Liver (tissue), 9 donors: ENCODE data around the gene RGS4. TPM values are rescaled to one million over a fixed set of nuclear protein-coding genes. Genes with fewer than 3 reads are reported as not detected.

ENCODE experiments used
- DNase-seq: peaks from one replicate; pipeline ENCODE4 v3.0.0-alpha.2; 2017; ENCODE audit warnings: low spot score
- H3K27ac ChIP-seq, 2 donors: one replicate each; pipeline ENCODE4 v1.7.0; 2013; ENCODE audit warnings: inconsistent platforms in 2 of 2, low read length in 2 of 2, control low read depth in 1 of 2, low read depth in 1 of 2, mild to moderate bottlenecking in 1 of 2
- H3K27me3 ChIP-seq, 4 donors: one replicate each; pipeline versions ENCODE4 v1.6.1 to v1.7.0; 2013; ENCODE audit warnings: low read length in 3 of 4, inconsistent platforms in 1 of 4, mild to moderate bottlenecking in 1 of 4, moderate library complexity in 1 of 4; ENCODE audit not compliant: control insufficient read depth in 4 of 4, insufficient read depth in 4 of 4
- H3K36me3 ChIP-seq, 4 donors: one replicate each; pipeline versions ENCODE4 v1.6.1 to v1.7.0; 2013; ENCODE audit warnings: low read length in 3 of 4, mild to moderate bottlenecking in 3 of 4, low read depth in 1 of 4, moderate library complexity in 1 of 4; ENCODE audit not compliant: control insufficient read depth in 4 of 4, insufficient read depth in 3 of 4
- H3K4me1 ChIP-seq, 4 donors: one replicate each; pipeline versions ENCODE4 v1.6.1 to v1.7.0; 2013; ENCODE audit warnings: low read length in 3 of 4, mild to moderate bottlenecking in 3 of 4, moderate library complexity in 1 of 4; ENCODE audit not compliant: control insufficient read depth in 4 of 4, insufficient read depth in 4 of 4
- H3K4me3 ChIP-seq, 3 donors: one replicate each; pipeline versions ENCODE4 v1.6.1 to v1.7.0; 2013; ENCODE audit warnings: low read length in 3 of 3, control low read depth in 1 of 3, low read depth in 1 of 3, mild to moderate bottlenecking in 1 of 3
- H3K9ac ChIP-seq, 2 donors: one replicate each; pipeline ENCODE4 v1.7.0; 2013; ENCODE audit warnings: low read length in 2 of 2, mild to moderate bottlenecking in 2 of 2, moderate library complexity in 2 of 2, control low read depth in 1 of 2, low read depth in 1 of 2
- H3K9me3 ChIP-seq, 4 donors: one replicate each; pipeline versions ENCODE4 v1.6.1 to v1.7.0; 2013; ENCODE audit warnings: low read length in 3 of 4; ENCODE audit not compliant: control insufficient read depth in 4 of 4
- EGR1 ChIP-seq, 2 donors: IDR thresholded peaks; 2 replicates each; pipeline ENCODE4 v1.6.1; 2016 to 2018; ENCODE audit warnings: antibody characterized with exemption in 2 of 2, low read depth in 2 of 2
- FOXA1 ChIP-seq: IDR thresholded peaks from 2 replicates; pipeline ENCODE4 v1.6.1; 2016; ENCODE audit warnings: antibody characterized with exemption
- FOXA2 ChIP-seq: IDR thresholded peaks from 2 replicates; pipeline ENCODE4 v1.6.1; 2016; ENCODE audit warnings: antibody characterized with exemption
- GABPA ChIP-seq, 2 donors: IDR thresholded peaks in 1 of 2; conservative IDR thresholded peaks in 1 of 2; 2 replicates each; pipeline ENCODE4 v1.6.1; 2016; ENCODE audit warnings: antibody characterized with exemption in 2 of 2, mild to moderate bottlenecking in 1 of 2, moderate library complexity in 1 of 2
- HNF4A ChIP-seq, 2 donors: conservative IDR thresholded peaks; 2 replicates each; pipeline ENCODE4 v1.6.1; 2016; ENCODE audit warnings: antibody characterized with exemption in 2 of 2, mild to moderate bottlenecking in 2 of 2
- HNF4G ChIP-seq: IDR thresholded peaks from 2 replicates; pipeline ENCODE4 v1.6.1; 2016; ENCODE audit warnings: antibody characterized with exemption
- JUND ChIP-seq, 2 donors: IDR thresholded peaks; 2 replicates each; pipeline ENCODE4 v1.6.1; 2016; ENCODE audit warnings: antibody characterized with exemption in 2 of 2
- NR2F2 ChIP-seq: IDR thresholded peaks from 2 replicates; pipeline ENCODE4 v1.6.1; 2016; ENCODE audit warnings: antibody characterized with exemption
- REST ChIP-seq: IDR thresholded peaks from 2 replicates; pipeline ENCODE4 v1.6.1; 2016; ENCODE audit warnings: antibody characterized with exemption, mild to moderate bottlenecking
- RXRA ChIP-seq, 2 donors: IDR thresholded peaks; 2 replicates each; pipeline ENCODE4 v1.6.1; 2017 to 2018; ENCODE audit warnings: antibody characterized with exemption in 2 of 2, mild to moderate bottlenecking in 1 of 2
- SP1 ChIP-seq: IDR thresholded peaks from 2 replicates; pipeline ENCODE4 v1.6.1; 2018; ENCODE audit warnings: antibody characterized with exemption, mild to moderate bottlenecking
- TAF1 ChIP-seq: conservative IDR thresholded peaks from 2 replicates; pipeline ENCODE4 v1.6.1; 2016; ENCODE audit warnings: antibody characterized with exemption, mild to moderate bottlenecking
- YY1 ChIP-seq: IDR thresholded peaks from 2 replicates; pipeline ENCODE4 v1.6.1; 2016; ENCODE audit warnings: antibody characterized with exemption, mild to moderate bottlenecking
- ZBTB33 ChIP-seq: IDR thresholded peaks from 2 replicates; pipeline ENCODE4 v1.6.1; 2016; ENCODE audit warnings: antibody characterized with exemption
- whole genome bisulfite sequencing: extraction: QIAGEN DNeasy Blood & Tissue Kit; methylation state at CpG from one replicate; pipeline ENCODE4 v1.1.7; 2013; 5-methylcytosine and 5-hydroxymethylcytosine counted together
- polyA plus RNA-seq, 2 donors: library from polyadenylated mRNA; stranded (reverse) in 1 of 2; unstranded in 1 of 2; fragments of 200-250 nt in 1 of 2; fragments of >200 nt in 1 of 2; fragmentation: Nextera tagmentation in 1 of 2; extraction: Ambion mirVana in 1 of 2; gene quantifications; one replicate each; pipeline versions ENCODE4 v1.2.1 to v1.2.3, GENCODE V29; 2013 to 2015
- total RNA-seq, 2 donors: library from RNA; depleted of rRNA; stranded (reverse); fragments of >200 nt; gene quantifications; one replicate each; pipeline ENCODE4 v1.2.3, GENCODE V29; 2014
- TF ChIP-seq, protein P1 (sequence below): fragments of 150-350 bp; IDR thresholded peaks from 2 replicates; pipeline ENCODE4 v1.5.1; 2017; ENCODE audit warnings: improper control_type of control experiment, low read depth, low read length; ENCODE audit not compliant: missing input control
- TF ChIP-seq, protein P2 (sequence below): IDR thresholded peaks from 2 replicates; pipeline ENCODE4 v1.6.1; 2016; ENCODE audit warnings: antibody characterized with exemption
- TF ChIP-seq, protein P3 (sequence below): IDR thresholded peaks from 2 replicates; pipeline ENCODE4 v1.6.1; 2016; ENCODE audit warnings: antibody characterized with exemption
- donor health status: healthy.
- donor health status: healthy.
- donor health status: healthy.
- donor health status: healthy.
- donor health status: healthy.

Gene RGS4
- total and polyA plus RNA-seq, 4 donors, result 0.37 to 1.4 (median 0.75) TPM

DNA sequence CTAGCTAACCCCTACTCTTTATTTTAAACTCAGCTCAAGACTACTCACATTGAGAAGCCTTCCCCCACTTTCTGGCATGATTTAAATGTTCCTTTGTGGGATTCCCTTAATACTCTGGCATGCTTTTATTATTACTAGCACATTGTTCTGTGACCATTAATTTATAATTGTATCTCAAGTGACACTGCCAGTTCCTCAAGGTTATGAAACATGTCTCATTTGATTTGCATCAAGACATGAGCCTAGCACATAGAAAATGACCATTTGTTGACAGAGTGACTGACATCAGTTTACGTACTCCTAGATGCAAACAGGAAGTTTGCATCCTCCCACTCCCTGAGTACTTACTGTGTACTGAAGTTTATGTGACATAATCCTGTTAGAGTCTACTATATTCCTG is 15.2 kb downstream of the RGS4 start:
- no peak for DNase-seq
- no peaks in the 10 kb centered on the region for H3K4me1 ChIP-seq
- no peak overlapping the region for H3K4me3 ChIP-seq
- no peak overlapping the region for H3K9ac ChIP-seq
- WGBS, result 73% methylated on average over 1 of the region's 1 CpG
- TF ChIP-seq EGR1 (IDR thresholded peaks at IDR 0.05; ENCODE audit: low read depth in 2 of 2) (no peak), YY1 (no peak), HNF4G (no peak), SP1 (no peak), JUND (IDR thresholded peaks at IDR 0.05) (no peak), GABPA (IDR thresholded peaks at IDR 0.05 in 1 of 2, conservative IDR thresholded peaks at IDR 0.05 in 1 of 2) (no peak), ZBTB33 (no peak), REST (no peak), HNF4A (conservative IDR thresholded peaks at IDR 0.05) (no peak), RXRA (IDR thresholded peaks at IDR 0.05) (no peak), TAF1 (no peak), FOXA2 (no peak), NR2F2 (no peak), FOXA1 (no peak)
- TF ChIP-seq, protein P1, sequence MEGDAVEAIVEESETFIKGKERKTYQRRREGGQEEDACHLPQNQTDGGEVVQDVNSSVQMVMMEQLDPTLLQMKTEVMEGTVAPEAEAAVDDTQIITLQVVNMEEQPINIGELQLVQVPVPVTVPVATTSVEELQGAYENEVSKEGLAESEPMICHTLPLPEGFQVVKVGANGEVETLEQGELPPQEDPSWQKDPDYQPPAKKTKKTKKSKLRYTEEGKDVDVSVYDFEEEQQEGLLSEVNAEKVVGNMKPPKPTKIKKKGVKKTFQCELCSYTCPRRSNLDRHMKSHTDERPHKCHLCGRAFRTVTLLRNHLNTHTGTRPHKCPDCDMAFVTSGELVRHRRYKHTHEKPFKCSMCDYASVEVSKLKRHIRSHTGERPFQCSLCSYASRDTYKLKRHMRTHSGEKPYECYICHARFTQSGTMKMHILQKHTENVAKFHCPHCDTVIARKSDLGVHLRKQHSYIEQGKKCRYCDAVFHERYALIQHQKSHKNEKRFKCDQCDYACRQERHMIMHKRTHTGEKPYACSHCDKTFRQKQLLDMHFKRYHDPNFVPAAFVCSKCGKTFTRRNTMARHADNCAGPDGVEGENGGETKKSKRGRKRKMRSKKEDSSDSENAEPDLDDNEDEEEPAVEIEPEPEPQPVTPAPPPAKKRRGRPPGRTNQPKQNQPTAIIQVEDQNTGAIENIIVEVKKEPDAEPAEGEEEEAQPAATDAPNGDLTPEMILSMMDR, result no peak
- TF ChIP-seq, protein P2, sequence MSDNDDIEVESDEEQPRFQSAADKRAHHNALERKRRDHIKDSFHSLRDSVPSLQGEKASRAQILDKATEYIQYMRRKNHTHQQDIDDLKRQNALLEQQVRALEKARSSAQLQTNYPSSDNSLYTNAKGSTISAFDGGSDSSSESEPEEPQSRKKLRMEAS, result no peak
- TF ChIP-seq, protein P3, sequence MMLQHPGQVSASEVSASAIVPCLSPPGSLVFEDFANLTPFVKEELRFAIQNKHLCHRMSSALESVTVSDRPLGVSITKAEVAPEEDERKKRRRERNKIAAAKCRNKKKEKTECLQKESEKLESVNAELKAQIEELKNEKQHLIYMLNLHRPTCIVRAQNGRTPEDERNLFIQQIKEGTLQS, result no peak
- H3K36me3 ChIP-seq, result no peaks in the 10 kb centered on the region
- H3K9me3 ChIP-seq, result no peaks in the 10 kb centered on the region
- no peaks in the 10 kb centered on the region for H3K27me3 ChIP-seq
- H3K27ac ChIP-seq, result no peak overlapping the region
